Sciatic nerve (tissue), 2 donors: ENCODE data around the gene SMURF1. TPM values are rescaled to one million over a fixed set of nuclear protein-coding genes. Genes with fewer than 3 reads are reported as not detected.

Experiments used
- ATAC-seq: fragments of 200-7000 bp; cut with Tn5 transposase; one replicate; pipeline ENCODE4 v1.9.1; 2020; ENCODE audit warnings: mild to moderate bottlenecking, moderate library complexity
- DNase-seq: peaks from one replicate; pipeline ENCODE4 v3.0.0-alpha.2; 2020; ENCODE audit warnings: low spot score
- intact Hi-C: fragments of 100-400 bp; cut with DNase I; formaldehyde crosslinking; loops from one replicate; pipeline ENCODE4 v1.14.2; 2022
- total RNA-seq: library from RNA; stranded (reverse); fragmentation: NEBNext Ultra II Directional; extraction: Animal tissue kit (Norgen Biotek cat#: 25700); gene quantifications from one replicate; pipeline ENCODE4 v1.2.1, GENCODE V29; 2021
- donor health status: DM: no; HTN: no; CAD: no.
- donor health status: DM: no; HTN: no; CAD: no.

Gene SMURF1
- total RNA-seq, 1 donor from 2014 or later: 37.0 TPM

GRCh38 chr7:99002148-99002826, 141.6 kb downstream of the SMURF1 start:
- ATAC-seq: no peak

GRCh38 chr7:99001482-99002147, 142.3 kb downstream of the SMURF1 start:
- ATAC-seq: no peak
- intact Hi-C loops: no loop called here
- DNase-seq: no peak

More at GRCh38 chr7:99002148-99002826, 141.6 kb downstream of the SMURF1 start:
- intact Hi-C loops: no loop called here
- no peak for DNase-seq

- intact Hi-C loops: no loop called here
- ATAC-seq (no peak), DNase-seq (no peak)
Measured at GRCh38 chr7:99000904-99001465, 142.9 kb downstream of the SMURF1 start.

DNA sequence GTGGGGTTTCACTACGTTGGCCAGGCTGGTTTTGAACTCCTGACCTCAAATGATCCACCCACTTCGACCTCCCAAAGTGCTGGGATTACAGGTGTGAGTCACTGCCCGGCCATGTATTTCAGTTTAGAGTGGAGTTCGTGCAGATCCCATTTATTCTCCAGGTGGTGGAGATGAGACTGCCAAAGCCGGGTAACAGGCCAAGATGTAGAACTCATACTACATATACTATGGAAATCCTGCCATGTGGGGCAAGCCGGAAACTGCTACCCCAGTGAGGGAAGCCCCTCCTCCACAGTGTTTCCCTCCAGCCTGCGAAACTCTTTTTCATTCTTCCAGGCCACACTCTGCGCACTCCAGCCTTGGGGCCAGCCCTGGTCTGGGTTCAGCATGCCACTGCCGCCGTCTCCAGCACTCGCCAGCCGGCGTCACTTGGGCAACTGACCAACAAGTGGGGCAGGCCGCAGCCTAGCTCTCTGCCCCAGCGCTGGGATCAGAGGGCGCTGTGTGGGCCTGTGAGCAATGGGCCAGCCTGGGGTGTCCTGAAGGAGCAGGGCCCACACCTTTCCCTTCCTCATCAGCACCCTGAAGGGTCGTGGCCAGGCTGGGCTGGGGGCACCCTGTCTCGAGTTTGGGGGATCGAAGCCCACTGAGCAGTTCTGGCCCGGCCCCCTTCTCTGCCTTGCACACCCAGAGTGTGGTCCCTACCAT, 143.6 kb downstream of the SMURF1 start:
- DNase-seq: no peak
- intact Hi-C loops: no loop called here
- no peak for ATAC-seq

- ATAC-seq (no peak), DNase-seq (no peak)
- intact Hi-C loops: no loop called here
Measured at GRCh38 chr7:98998821-98999725, 144.8 kb downstream of the SMURF1 start.

- intact Hi-C loops: no loop called here
- ATAC-seq: no peak
- DNase-seq: no peak
Measured at GRCh38 chr7:98997846-98998245, 146.1 kb downstream of the SMURF1 start.

GRCh38 chr7:98996150-98996552, 147.8 kb downstream of the SMURF1 start:
- no peak for DNase-seq
- intact Hi-C loops: no loop called here
- no peak for ATAC-seq

- ATAC-seq: no peak
- intact Hi-C loops: no loop called here
- no peak for DNase-seq
Measured at GRCh38 chr7:98995523-98996149, 148.3 kb downstream of the SMURF1 start.

- ATAC-seq: no peak
- DNase-seq: no peak
- intact Hi-C loops: no loop called here
Measured at GRCh38 chr7:98995111-98995510, 148.8 kb downstream of the SMURF1 start.

DNA sequence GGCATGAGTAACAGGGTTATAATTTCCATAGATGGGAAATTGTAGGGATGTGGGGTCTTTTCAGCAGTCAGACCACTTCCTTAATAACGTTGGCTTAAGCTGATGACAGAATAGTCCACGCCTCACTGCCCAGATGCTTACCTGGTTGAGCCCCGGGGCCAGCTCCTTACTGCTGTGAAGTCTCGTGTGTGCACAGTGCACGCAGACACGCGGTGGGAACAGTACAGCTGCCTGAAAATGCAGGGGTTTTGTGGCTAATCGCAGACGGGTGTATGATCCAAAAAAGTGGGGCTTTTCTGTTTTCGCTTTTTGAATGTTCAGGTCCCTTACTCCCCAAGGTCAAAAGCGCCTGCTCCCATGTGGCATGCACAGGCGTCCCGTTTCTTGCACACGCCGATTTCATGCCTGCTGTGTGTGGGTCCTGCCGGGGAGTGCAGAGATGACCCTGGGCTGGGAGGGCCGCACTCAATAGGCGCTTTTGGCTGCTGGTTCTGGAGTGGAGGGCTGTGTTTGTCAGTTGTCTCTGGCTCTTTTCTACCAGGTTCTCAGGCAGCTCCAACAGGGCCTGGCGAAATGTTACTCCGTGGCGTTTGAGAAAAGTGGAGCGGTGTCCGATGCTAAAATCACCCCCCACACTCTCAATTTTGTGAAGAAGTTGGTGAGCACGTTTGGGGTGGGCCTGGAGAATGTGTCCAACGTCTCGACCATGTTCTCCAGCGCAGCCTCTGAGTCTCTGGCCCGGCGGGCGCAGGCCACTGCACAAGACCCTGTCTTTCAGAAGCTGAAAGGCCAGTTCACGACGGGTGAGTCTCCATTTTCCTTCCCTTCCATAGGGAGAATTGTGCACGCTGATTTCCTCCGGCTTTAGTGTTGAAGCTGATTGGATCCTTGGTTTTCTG, 149.6 kb downstream of the SMURF1 start:
- DNase-seq: peak; percentile 42
- intact Hi-C loops: no loop called here
- ATAC-seq: no peak

- intact Hi-C loops: no loop called here
- ATAC-seq (no peak), DNase-seq (peak; percentile 49)
Measured at GRCh38 chr7:98993024-98993897, 150.6 kb downstream of the SMURF1 start.

DNA sequence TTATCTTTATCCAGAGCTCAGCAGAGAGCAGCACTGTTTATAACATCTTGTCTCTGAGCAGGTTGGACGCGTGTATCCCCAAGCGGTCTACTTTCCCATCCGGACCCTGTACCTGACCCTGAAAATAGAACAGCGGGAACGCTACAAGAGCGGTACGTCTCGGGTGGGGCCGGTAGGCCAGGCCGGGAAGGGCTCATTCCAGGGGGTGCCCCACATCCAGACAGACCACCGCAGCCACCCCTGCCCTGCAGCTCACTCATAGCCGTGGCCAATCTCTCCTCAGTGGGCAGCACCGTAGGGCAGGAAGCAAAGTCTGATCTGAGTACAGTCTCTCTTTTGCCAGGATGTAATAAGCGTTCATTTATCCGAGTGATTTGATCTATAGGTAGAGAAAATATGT, 151.8 kb downstream of the SMURF1 start:
- ATAC-seq (no peak), DNase-seq (peak; percentile 42)
- intact Hi-C loops: no loop called here

DNA sequence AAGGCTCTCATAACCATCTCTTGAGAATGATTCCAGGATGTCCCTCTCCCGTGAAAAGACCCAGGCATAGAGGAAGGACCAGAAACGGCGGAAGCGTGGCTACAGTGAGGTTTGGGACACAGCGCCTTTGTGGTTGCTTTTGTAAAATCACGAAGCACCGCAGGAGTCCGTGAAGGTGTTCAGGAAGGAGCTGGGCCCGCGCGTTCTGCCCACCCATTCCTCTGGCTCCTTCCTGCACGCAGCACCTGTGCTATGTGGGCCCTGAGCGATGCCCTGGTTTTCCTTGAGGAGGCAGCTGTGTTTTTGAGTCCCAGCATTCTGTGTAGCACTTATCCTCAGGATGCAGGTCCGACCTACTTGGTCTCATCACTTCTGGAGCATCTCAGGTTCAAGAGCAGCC, 152.8 kb downstream of the SMURF1 start:
- peak; percentile 15 for DNase-seq
- intact Hi-C loops: no loop called here
- no peak for ATAC-seq

- ATAC-seq: no peak
- DNase-seq: peak; percentile 35
- intact Hi-C loops: no loop called here
Measured at GRCh38 chr7:98990356-98990755, 153.6 kb downstream of the SMURF1 start.

GRCh38 chr7:98988641-98989040, 155.3 kb downstream of the SMURF1 start:
- DNase-seq (peak; percentile 9), ATAC-seq (no peak)
- intact Hi-C loops: no loop called here

- DNase-seq: no peak
- intact Hi-C loops: no loop called here
- no peak for ATAC-seq
Measured at GRCh38 chr7:98985945-98986344, 158.0 kb downstream of the SMURF1 start.

- ATAC-seq (no peak), DNase-seq (peak; percentile 17)
- intact Hi-C loops: no loop called here
Measured at GRCh38 chr7:98985406-98985805, 158.5 kb downstream of the SMURF1 start.
